GM21529 (cell line): Measurements from ENCODE around the gene IL22RA1.

Source experiments
- ATAC-seq: cut with Tn5 transposase; IDR thresholded peaks from one replicate; pipeline ENCODE4 v1.9.1; 2021; ENCODE audit not compliant: unreplicated experiment

The IL22RA1 gene

GRCh38 chr1:24117132-24117531 lies 25.8 kb downstream of the IL22RA1 start:
- ATAC-seq, result no peak

GRCh38 chr1:24114753-24115152 lies 28.2 kb downstream of the IL22RA1 start:
- ATAC-seq, result no peak

- no peak for ATAC-seq
These were observed 29.3 kb downstream of the IL22RA1 start for GRCh38 chr1:24113641-24114033.

GRCh38 chr1:24111996-24112779 lies 30.8 kb downstream of the IL22RA1 start, which contains the start of gene MYOM3:
Gene MYOM3, minus strand, starts transcription at chr1:24112135. Its CDS starts 3,499 bp downstream, at chr1:24108636.
- no peak for ATAC-seq

- ATAC-seq, result no peak
These were observed 31.5 kb downstream of the IL22RA1 start for GRCh38 chr1:24111262-24111995.

- no peak for ATAC-seq
These were observed 32.2 kb downstream of the IL22RA1 start for GRCh38 chr1:24110642-24111261.

- no peak for ATAC-seq
These were observed 33.1 kb downstream of the IL22RA1 start for GRCh38 chr1:24109686-24110475.

- no peak for ATAC-seq
These were observed 33.8 kb downstream of the IL22RA1 start for GRCh38 chr1:24109166-24109483.

- ATAC-seq, result no peak
These were observed 34.4 kb downstream of the IL22RA1 start for GRCh38 chr1:24108334-24109165.

- no peak for ATAC-seq
These were observed 35.3 kb downstream of the IL22RA1 start for GRCh38 chr1:24107462-24108138.

- ATAC-seq, result no peak
These were observed 37.4 kb downstream of the IL22RA1 start for GRCh38 chr1:24105368-24106160.

GRCh38 chr1:24104854-24105253 lies 38.1 kb downstream of the IL22RA1 start:
- no peak for ATAC-seq

- ATAC-seq, result no peak
These were observed 39.1 kb downstream of the IL22RA1 start for GRCh38 chr1:24103879-24104278.

- no peak for ATAC-seq
These were observed 39.5 kb downstream of the IL22RA1 start for GRCh38 chr1:24103408-24103807.

GRCh38 chr1:24102961-24103360 lies 40.0 kb downstream of the IL22RA1 start:
- ATAC-seq, result no peak

- no peak for ATAC-seq
These were observed 40.9 kb downstream of the IL22RA1 start for GRCh38 chr1:24101796-24102586.

GRCh38 chr1:24100945-24101737 lies 41.8 kb downstream of the IL22RA1 start:
- no peak for ATAC-seq
